Glutamatergic neuron (in vitro differentiated cells): ENCODE measurements around the gene NDUFAF8. TPM values are rescaled to one million over a fixed set of nuclear protein-coding genes. Genes with fewer than 3 reads are reported as not detected.

Experiments
- DNase-seq: peaks from one replicate; pipeline ENCODE4 v3.0.0; 2022
- H3K27ac Mint-ChIP-seq: one replicate; pipeline ENCODE4 v1.8.0; 2020; ENCODE audit warnings: mild to moderate bottlenecking, mixed read lengths, inconsistent platforms; ENCODE audit not compliant: unreplicated experiment
- H3K27me3 Mint-ChIP-seq: one replicate; pipeline ENCODE4 v1.8.0; 2020; ENCODE audit warnings: mild to moderate bottlenecking, moderate library complexity, mixed read lengths, inconsistent platforms; ENCODE audit not compliant: unreplicated experiment
- H3K36me3 Mint-ChIP-seq: one replicate; pipeline ENCODE4 v1.8.0; 2020; ENCODE audit warnings: mild to moderate bottlenecking, mixed read lengths, inconsistent platforms; ENCODE audit not compliant: unreplicated experiment
- H3K4me1 Mint-ChIP-seq: one replicate; pipeline ENCODE4 v1.8.0; 2020; ENCODE audit warnings: mild to moderate bottlenecking, low read depth, mixed read lengths, inconsistent platforms; ENCODE audit not compliant: unreplicated experiment
- H3K4me3 Mint-ChIP-seq: one replicate; pipeline ENCODE4 v1.8.0; 2020; ENCODE audit warnings: mild to moderate bottlenecking, mixed read lengths, inconsistent platforms; ENCODE audit not compliant: unreplicated experiment
- H3K9me3 Mint-ChIP-seq: one replicate; pipeline ENCODE4 v1.8.0; 2020; ENCODE audit warnings: mild to moderate bottlenecking, moderate library complexity, mixed read lengths, inconsistent platforms; ENCODE audit not compliant: unreplicated experiment
- CTCF ChIP-seq: fragments of 200-600 bp; sonication (generic); IDR thresholded peaks from one replicate; pipeline ENCODE4 v1.5.0; 2021; ENCODE audit not compliant: partially characterized antibody, unreplicated experiment
- total RNA-seq: library from RNA; stranded (reverse); fragmentation: NEBNext Ultra II Directional; extraction: Animal tissue kit (Norgen Biotek cat#: 25700); gene quantifications from one replicate; pipeline ENCODE4 v1.2.1, GENCODE V29; 2021; ENCODE audit not compliant: unreplicated experiment

Gene NDUFAF8
- total RNA-seq, 1 donor from 2014 or later: 31.5 TPM

- Mint-ChIP-seq H3K36me3 (peaks cover 15% of the 10 kb centered on the region), H3K4me1 (peaks cover 4% of the 10 kb centered on the region), H3K27me3 (peaks cover 9% of the 10 kb centered on the region), H3K9me3 (peaks cover 10% of the 10 kb centered on the region), H3K4me3 (peak overlapping the region; percentile 47), H3K27ac (no peak overlapping the region)
- no peak for DNase-seq
- TF ChIP-seq CTCF: no peak
These were observed 9.5 kb upstream of the NDUFAF8 start for GRCh38 chr17:81229666-81229920.

GRCh38 chr17:81230043-81230820, 8.9 kb upstream of the NDUFAF8 start:
- peaks cover 15% of the 10 kb centered on the region for H3K36me3 Mint-ChIP-seq
- DNase-seq: peak; percentile 16
- no peak overlapping the region for H3K4me3 Mint-ChIP-seq
- H3K27ac Mint-ChIP-seq: no peak overlapping the region
- peaks cover 7% of the 10 kb centered on the region for H3K4me1 Mint-ChIP-seq
- peaks cover 11% of the 10 kb centered on the region for H3K9me3 Mint-ChIP-seq
- peaks cover 10% of the 10 kb centered on the region for H3K27me3 Mint-ChIP-seq
- no peak for TF ChIP-seq CTCF

GRCh38 chr17:81231121-81231645, 7.9 kb upstream of the NDUFAF8 start:
- H3K4me3 Mint-ChIP-seq: peak overlapping the region; percentile 8
- peak; percentile 15 for DNase-seq
- no peak for TF ChIP-seq CTCF
- H3K27me3 Mint-ChIP-seq: peaks cover 10% of the 10 kb centered on the region
- H3K36me3 Mint-ChIP-seq: peaks cover 10% of the 10 kb centered on the region
- H3K9me3 Mint-ChIP-seq: peaks cover 7% of the 10 kb centered on the region
- no peak overlapping the region for H3K27ac Mint-ChIP-seq
- H3K4me1 Mint-ChIP-seq: peaks cover 7% of the 10 kb centered on the region

- peaks cover 7% of the 10 kb centered on the region for H3K4me1 Mint-ChIP-seq
- H3K27me3 Mint-ChIP-seq: peaks cover 10% of the 10 kb centered on the region
- H3K36me3 Mint-ChIP-seq: peaks cover 10% of the 10 kb centered on the region
- H3K4me3 Mint-ChIP-seq: no peak overlapping the region
- peaks cover 7% of the 10 kb centered on the region for H3K9me3 Mint-ChIP-seq
- DNase-seq: no peak
- H3K27ac Mint-ChIP-seq: no peak overlapping the region
- no peak for TF ChIP-seq CTCF
These were observed 7.1 kb upstream of the NDUFAF8 start for GRCh38 chr17:81231766-81232581.
